BJ (cell line): ENCODE measurements around the gene PCBP3. TPM values are rescaled to one million over a fixed set of nuclear protein-coding genes. Genes with fewer than 3 reads are reported as not detected.

Source experiments
- CTCF ChIA-PET: fragments of 350-600 bp; formaldehyde crosslinking; extraction: SDS; loops from one replicate; lab custom pipeline; 2021; ENCODE audit warnings: antibody characterized with exemption, inconsistent platforms; lab: Yijun Ruan, JAX
- POLR2A ChIA-PET: fragments of 300-600 bp; sonication (Branson Sonifier 250); formaldehyde crosslinking; extraction: SDS; loops from one replicate; lab custom pipeline; 2021; ENCODE audit warnings: antibody characterized with exemption; lab: Charles Lee
- DNase-seq: peaks from one replicate; pipeline ENCODE4 v3.0.0-alpha.2; 2011; ENCODE audit warnings: low read depth
- H3K27me3 ChIP-seq: 2 replicates; pipeline ENCODE4 v1.6.0; 2011; ENCODE audit warnings: low read length; ENCODE audit not compliant: control insufficient read depth, insufficient read depth
- H3K36me3 ChIP-seq: 2 replicates; pipeline ENCODE4 v1.5.1; 2011; ENCODE audit warnings: low read length; ENCODE audit not compliant: control insufficient read depth, insufficient read depth
- H3K4me3 ChIP-seq: 2 replicates; pipeline ENCODE4 v1.5.1; 2011; ENCODE audit warnings: low read depth, mild to moderate bottlenecking, control low read depth, low read length
- CTCF ChIP-seq: IDR thresholded peaks from 2 replicates; pipeline ENCODE4 v1.5.1; 2011; ENCODE audit warnings: low read depth, mild to moderate bottlenecking, control low read depth, inconsistent platforms, low read length, moderate library complexity; ENCODE audit not compliant: insufficient read depth
- polyA plus RNA-seq: library from polyadenylated mRNA; depleted of rRNA; stranded (reverse); fragments of >200 nt; gene quantifications from 2 replicates; pipeline ENCODE4 v1.2.3, GENCODE V29; 2011

Gene PCBP3
- polyA plus RNA-seq, 1 experiment: 2.1 TPM

GRCh38 chr21:45943630-45944540 is 300.4 kb downstream of the PCBP3 start:
- POLR2A ChIA-PET: no interaction called here
- no peaks in the 10 kb centered on the region for H3K36me3 ChIP-seq
- DNase-seq: no peak
- H3K4me3 ChIP-seq: no peak overlapping the region
- TF ChIP-seq CTCF: no peak
- 0 out of 2 replicates have a peak, but pooled peaks cover under 1% of the 10 kb centered on the region for H3K27me3 ChIP-seq
- CTCF ChIA-PET: interaction anchor here (0.9 kb wide), 1 partner anchor 21 kb away, joined by 3 read pairs; no protein-coding TSS in a partner anchor

- ChIA-PET POLR2A (no interaction called here), CTCF (interaction anchor here (0.9 kb wide), 1 partner anchor 21 kb away, joined by 3 read pairs; no protein-coding TSS in a partner anchor)
- TF ChIP-seq CTCF: no peak
These were observed 301.1 kb downstream of the PCBP3 start for GRCh38 chr21:45944601-45945000.

GRCh38 chr21:45945066-45945867 is 301.7 kb downstream of the PCBP3 start:
- POLR2A ChIA-PET: no interaction called here

More at GRCh38 chr21:45944601-45945000, 301.1 kb downstream of the PCBP3 start:
- Histone ChIP-seq H3K27me3 (0 out of 2 replicates have a peak, but pooled peaks cover 2% of the 10 kb centered on the region), H3K36me3 (no peaks in the 10 kb centered on the region), H3K4me3 (no peak overlapping the region)
- DNase-seq: no peak

GRCh38 chr21:45945868-45946210 is 302.3 kb downstream of the PCBP3 start:
- no peak overlapping the region for H3K4me3 ChIP-seq
- TF ChIP-seq CTCF: no peak
- 0 out of 2 replicates have a peak, but pooled peaks cover 2% of the 10 kb centered on the region for H3K27me3 ChIP-seq
- no peak for DNase-seq
- ChIA-PET CTCF (interaction anchor here (1.0 kb wide), 1 partner anchor 23 kb away, joined by 3 read pairs; no protein-coding TSS in a partner anchor), POLR2A (no interaction called here)
- no peaks in the 10 kb centered on the region for H3K36me3 ChIP-seq

More at GRCh38 chr21:45945066-45945867, 301.7 kb downstream of the PCBP3 start:
- Histone ChIP-seq H3K4me3 (no peak overlapping the region), H3K27me3 (0 out of 2 replicates have a peak, but pooled peaks cover 2% of the 10 kb centered on the region), H3K36me3 (no peaks in the 10 kb centered on the region)
- no peak for DNase-seq
- no peak for TF ChIP-seq CTCF
- CTCF ChIA-PET: no interaction called here

GRCh38 chr21:45947296-45947695 is 303.8 kb downstream of the PCBP3 start:
- Histone ChIP-seq H3K27me3 (peaks cover 3% of the 10 kb centered on the region; the same call in 1 of the 2 replicates), H3K4me3 (no peak overlapping the region), H3K36me3 (no peaks in the 10 kb centered on the region)
- POLR2A ChIA-PET: no interaction called here
- DNase-seq: no peak
- TF ChIP-seq CTCF: no peak
- CTCF ChIA-PET: interaction anchor here (1.5 kb wide), 1 partner anchor 25 kb away, joined by 5 read pairs; no protein-coding TSS in a partner anchor
